ENCODE measurements around the gene CELSR1.

The CELSR1 gene

DNA sequence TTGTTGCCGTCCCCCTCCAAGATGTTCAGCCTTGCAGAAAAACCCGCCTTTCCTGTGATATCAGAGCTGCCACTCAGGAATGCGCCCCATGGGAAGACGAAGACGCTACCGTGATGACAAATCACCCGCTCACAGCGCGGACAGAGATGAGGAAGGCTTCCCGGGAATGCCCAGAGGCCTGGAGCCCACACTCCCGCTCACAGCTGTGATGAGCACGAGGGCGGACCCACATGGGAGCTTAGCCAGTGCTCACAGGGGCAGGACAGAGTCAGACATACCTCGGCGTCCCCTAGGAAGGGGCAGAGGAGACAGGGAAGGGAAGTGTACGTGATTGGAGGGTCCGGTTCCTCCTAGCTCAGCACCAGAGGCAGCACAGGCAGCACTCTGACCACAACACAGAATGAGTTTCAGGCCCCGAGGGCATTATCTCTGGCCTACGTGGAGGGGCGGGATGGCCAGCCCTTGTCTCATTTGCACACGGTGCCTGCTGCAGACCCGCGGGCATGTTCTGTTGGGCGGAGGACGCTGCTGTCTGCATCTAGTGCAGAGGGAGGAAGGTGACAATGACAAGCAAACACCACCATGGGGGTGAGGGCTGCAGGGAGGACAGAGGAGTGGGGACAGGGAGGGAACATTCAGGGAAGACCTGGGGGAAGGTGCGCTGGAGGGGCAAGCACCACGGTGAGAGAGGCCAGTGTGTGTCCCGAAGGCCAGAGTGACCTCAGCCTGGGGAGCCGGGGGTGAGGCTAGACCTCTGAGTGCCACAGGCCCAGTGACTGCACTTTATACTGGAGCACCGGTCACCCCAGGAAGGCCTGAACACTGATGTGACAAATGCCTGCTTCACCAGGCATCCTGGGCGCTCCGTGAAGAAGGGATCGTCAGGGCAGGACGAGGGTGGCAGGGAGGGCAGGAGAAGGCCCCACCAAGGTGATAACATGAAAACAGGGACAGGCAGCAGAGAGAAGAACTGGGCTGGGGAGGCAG is 79.6 kb downstream of the CELSR1 start:
- FAIRE-seq: no peak

- no peak for FAIRE-seq
Measured at GRCh38 chr22:46456818-46457163, 80.6 kb downstream of the CELSR1 start.

GRCh38 chr22:46455446-46455845 is 82.0 kb downstream of the CELSR1 start:
- no peak for FAIRE-seq

DNA sequence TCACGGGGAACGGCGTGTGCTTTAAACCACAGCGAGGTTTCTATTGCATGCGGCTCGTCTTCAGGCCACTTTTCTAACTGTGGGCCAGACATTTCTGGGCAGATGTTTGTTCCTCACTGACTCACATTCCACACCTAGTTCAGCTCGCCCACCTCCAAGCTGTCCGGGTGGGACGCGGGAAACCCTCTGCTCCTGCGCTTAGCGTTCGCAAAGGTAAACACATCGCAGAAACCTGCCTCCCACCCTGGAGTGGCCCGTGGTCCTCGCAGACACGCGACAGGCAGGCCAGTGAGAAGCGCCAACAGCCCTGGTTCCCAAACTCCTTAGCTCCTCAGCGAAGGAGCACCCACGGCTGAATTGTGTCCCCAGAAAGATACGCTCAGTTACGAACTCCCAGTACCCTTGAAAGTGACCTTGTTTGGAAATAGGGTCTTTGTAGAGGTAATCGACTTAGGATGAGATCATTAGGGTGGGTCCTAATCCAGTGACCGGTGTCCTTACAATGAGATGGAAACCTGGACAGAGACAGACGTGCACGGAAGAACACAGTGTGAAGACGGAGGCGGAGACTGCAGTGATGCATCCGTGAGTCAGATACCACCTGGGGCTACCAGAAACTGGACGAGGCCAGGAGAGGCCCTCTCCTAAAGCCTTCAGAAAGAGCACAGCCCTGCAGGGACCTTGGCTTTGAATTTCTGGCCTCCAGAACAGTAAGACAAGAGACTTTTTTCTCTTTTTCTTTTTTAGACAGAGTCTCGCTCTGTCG is 82.7 kb downstream of the CELSR1 start:
- no peak for FAIRE-seq

DNA sequence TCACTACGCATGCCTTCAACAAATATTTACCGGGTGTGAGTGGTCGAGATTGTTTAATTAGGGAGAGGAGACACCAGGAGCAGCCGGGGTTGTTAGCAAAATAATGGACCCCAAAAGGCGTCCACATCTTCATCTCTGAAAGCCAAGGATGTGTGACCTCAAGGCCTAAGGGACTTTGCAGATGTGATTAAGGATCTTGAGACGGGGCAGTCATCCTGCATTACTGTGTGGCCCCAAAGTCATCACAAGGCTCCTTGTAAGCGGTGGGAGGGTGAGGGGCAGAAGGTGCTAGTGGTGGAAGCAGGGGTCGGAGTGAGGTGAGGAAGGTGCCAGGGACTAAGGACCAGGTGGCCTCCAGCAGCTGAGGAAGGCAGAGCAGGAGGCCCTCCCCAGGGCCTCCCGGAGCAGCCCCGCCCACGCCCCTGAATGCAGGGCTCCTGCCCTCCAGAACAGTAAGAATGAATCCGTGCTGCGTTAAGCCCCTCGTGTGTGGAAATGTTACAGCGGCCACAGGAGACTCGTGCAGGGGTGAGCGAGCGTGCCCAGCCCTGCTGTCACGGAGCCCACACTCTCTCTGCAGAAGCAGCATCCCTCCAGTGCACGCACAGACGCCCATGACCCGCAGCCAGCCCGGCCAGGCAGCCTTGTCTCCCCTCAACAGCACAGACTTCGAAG is 83.5 kb downstream of the CELSR1 start:
- no peak for FAIRE-seq

DNA sequence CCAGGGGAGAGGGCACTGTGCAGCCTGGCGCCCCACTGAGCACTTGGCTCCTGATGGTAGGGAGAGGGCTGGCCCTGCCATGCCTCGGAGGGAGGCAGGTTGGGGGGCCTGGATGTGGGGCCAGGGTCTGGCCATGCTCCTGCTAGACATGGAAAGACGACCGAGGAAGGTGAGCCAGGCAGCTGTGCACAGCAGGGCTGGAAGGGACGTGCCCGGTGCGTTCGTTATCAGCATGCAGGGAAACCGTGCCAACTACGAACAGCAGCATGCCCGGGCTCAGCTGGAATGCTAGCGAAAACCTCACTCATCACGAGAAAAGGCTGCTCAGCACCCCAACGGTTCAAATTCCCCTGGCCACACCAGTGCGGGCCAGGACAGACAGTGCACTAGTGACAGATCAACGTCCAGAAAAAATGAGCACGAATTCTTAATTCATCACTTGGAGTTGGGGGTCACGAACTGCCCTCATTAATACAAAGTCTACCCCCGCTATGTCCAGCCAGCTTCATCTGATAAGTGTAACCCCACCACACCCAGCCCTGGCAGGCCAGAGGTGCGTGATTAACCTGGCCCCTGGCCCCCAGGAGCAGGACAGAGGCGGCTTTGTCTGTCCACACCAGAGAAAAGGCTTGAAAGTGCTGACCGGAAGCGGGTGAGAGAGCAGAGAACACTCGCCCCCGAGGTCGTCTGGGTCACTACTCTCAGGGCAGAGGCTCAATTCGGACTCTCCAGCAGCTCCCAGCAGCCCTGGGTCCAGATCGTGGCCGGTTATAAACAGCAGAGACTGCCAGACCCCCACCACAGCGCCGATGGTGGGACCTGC is 84.2 kb downstream of the CELSR1 start:
- no peak for FAIRE-seq

GRCh38 chr22:46452195-46453005 is 85.0 kb downstream of the CELSR1 start:
- FAIRE-seq: no peak

GRCh38 chr22:46451741-46452140 is 85.7 kb downstream of the CELSR1 start:
- no peak for FAIRE-seq

GRCh38 chr22:46450931-46451561 is 86.4 kb downstream of the CELSR1 start:
- no peak for FAIRE-seq

DNA sequence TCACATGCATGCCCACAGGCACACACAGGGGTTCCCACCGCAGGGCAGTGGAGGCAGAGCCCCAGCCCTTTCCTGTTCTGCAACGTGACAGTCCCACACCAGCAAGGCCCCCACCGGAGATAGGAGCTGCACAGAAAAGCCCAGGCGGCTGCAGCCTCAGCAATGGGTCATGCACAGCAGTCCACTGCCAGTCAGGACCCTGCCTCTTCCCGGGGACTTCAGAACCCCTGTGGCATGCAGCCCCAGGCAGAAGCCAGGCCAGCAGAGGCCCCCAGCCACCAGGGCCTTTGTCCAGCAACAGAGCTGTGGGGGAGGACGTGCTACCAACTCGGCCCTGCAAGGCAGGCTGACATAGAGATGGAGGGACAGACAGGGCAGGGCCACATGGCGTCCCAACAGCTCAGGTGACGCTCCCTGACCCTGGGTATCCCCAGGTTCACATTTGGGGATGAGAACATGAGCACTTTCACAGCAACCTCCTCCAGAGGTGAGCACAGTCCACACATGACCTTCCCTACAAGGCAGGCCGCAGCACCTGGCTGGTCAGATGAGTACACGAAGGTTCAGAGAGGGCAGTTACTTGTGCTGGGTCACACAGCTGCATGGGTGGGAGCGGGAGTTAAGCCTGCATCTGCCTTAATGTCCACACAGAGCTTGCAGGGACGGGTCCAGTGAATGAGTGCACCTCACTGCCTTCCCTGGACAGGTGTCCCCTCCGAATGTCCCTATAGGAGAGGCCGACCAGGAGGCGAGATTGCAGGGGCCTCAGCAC is 87.3 kb downstream of the CELSR1 start:
- FAIRE-seq: no peak

GRCh38 chr22:46449116-46449691 is 88.2 kb downstream of the CELSR1 start:
- FAIRE-seq: no peak

GRCh38 chr22:46448333-46448732 is 89.1 kb downstream of the CELSR1 start:
- FAIRE-seq: no peak

DNA sequence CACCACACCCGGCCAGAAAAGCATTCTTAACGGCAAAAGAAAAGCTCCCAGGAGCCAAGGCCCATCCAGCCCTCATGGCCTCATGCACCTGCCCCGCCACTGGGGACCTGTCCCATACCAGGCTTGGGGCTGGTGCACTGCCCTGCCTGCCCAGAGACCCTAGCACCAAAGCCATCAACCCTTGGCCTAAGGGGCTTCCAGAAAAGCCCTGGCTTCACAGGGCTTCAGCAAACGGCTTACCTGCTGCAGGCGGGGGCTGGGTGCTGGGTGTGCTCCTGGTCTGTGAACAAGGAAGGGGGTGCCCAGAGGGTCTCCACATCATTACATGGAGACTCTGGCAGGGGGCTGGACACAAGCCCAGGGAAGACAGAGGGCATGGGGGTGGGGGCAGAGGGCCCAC is 89.5 kb downstream of the CELSR1 start:
- no peak for FAIRE-seq

- FAIRE-seq: no peak
Measured at GRCh38 chr22:46446799-46447198, 90.6 kb downstream of the CELSR1 start.

DNA sequence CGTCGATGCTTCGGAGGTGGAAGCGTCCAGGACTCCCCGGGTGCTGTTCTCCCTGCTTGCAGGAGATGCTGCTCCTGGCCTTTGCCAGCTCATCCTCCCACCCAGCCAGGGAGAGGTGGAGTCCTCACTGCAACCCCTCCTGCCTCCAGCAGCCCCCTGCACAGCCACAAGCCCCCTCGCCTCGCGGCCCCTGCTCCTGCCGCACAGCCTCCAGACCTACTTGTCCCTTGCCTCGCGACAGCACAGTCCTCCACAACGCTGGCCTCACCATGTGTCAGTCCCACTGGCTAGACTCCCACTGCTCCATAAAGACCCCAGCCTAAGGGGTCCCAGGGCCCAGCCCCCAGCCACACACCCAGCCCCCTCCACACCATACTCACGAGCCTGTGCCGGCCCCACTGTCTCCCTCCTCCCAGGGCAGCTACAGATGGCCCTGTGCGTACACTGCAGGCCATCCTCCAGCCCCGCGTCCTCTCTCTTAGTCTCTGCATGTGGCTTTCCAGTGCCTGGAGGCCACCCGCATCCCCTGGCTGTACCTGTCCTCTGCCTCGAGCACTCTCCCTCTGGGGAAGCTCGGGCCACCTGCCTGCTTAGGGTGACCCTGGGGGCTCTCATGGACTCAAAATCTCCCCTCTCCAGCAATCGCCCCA is 91.5 kb downstream of the CELSR1 start:
- FAIRE-seq: no peak

- no peak for FAIRE-seq
Measured at GRCh38 chr22:46444390-46444854, 93.0 kb downstream of the CELSR1 start.

GRCh38 chr22:46443850-46444389 is 93.5 kb downstream of the CELSR1 start:
- no peak for FAIRE-seq

DNA sequence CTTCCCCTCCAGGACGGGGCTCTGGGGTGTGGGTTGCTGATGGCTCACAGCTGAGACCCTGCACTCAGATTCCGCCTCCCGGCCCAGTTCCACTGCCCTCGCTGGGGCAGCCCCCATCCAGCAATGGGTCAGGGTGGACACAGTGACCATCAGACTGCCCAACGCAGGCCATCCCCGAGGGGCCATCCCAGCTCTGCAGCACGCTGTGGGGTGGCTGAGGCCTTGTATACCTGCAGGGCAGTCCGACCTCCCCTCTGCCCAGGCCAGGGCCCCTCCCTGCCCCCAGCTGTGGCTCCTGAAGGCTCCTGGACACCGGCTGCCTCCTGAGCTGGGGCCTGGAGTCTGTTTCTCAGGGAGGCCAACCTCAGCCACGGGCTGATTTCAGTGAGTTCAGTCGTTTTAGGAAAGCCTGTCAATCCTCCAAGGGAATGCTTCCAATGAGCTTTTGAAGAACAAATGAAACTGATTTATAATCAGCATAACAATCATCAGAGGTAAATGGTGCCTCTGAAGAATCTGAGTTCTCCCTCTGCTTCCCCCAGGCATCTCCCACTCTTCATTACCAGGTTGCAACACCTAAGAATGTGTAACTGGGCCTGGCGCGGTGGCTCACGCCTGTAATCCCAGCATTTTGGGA is 95.1 kb downstream of the CELSR1 start:
- FAIRE-seq: no peak

All from A204.1 (cell line).